Renal cortical epithelial cell (primary cell): ENCODE results near the gene ZDHHC4. TPM values are rescaled to one million over a fixed set of nuclear protein-coding genes. Genes with fewer than 3 reads are reported as not detected.
A peak's percentile ranks its signal among the peaks of the same experiment; 100 is the strongest.

Experiments
- DNase-seq: peaks from one replicate; pipeline ENCODE4 v3.0.0-alpha.2; 2011; ENCODE audit warnings: low read depth
- total RNA-seq: library from RNA; depleted of rRNA; stranded (reverse); fragments of >200 nt; gene quantifications from 2 replicates; pipeline ENCODE4 v1.2.3, GENCODE V29; 2014

Gene ZDHHC4
- total RNA-seq, result 40.3 and 58.8 TPM in 2 replicates

GRCh38 chr7:6577369-6578113, at the start of gene ZDHHC4:
TSS of gene ZDHHC4 (plus strand) at chr7:6577454. CDS start at chr7:6580562, 3,108 bp downstream.
- DNase-seq, result peak; percentile 71

- DNase-seq, result no peak
These were observed 48.7 kb upstream of the ZDHHC4 start for GRCh38 chr7:6528401-6529130.

DNA sequence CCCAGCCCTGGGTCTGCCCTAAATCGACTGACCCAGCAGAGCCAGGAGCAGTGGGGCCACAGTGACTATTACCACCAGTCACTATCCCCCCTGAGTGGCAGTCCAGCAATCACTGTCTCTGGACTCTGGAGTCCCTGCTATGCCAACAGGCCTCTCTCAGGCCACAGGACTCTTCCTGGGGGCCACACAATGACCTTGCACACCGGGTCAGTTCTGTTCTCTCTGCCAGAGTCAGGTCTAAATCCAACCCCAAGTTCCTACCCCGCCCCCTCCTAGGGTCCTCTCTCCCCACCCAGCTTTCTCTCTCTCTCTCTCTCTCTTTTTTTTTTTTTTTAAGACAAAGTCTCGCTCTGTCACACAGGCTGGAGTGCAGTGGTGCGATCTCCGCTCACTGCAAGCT, 47.6 kb upstream of the ZDHHC4 start:
- no peak for DNase-seq

GRCh38 chr7:6530626-6531491, 46.4 kb upstream of the ZDHHC4 start:
- DNase-seq, result no peak

GRCh38 chr7:6531492-6532279, 45.6 kb upstream of the ZDHHC4 start:
- no peak for DNase-seq

- no peak for DNase-seq
These were observed 44.7 kb upstream of the ZDHHC4 start for GRCh38 chr7:6532516-6532915.

GRCh38 chr7:6533893-6534495, 43.3 kb upstream of the ZDHHC4 start:
- no peak for DNase-seq

- no peak for DNase-seq
These were observed 40.7 kb upstream of the ZDHHC4 start for GRCh38 chr7:6536262-6537260.

GRCh38 chr7:6542368-6542767, 34.9 kb upstream of the ZDHHC4 start:
- DNase-seq, result no peak

DNA sequence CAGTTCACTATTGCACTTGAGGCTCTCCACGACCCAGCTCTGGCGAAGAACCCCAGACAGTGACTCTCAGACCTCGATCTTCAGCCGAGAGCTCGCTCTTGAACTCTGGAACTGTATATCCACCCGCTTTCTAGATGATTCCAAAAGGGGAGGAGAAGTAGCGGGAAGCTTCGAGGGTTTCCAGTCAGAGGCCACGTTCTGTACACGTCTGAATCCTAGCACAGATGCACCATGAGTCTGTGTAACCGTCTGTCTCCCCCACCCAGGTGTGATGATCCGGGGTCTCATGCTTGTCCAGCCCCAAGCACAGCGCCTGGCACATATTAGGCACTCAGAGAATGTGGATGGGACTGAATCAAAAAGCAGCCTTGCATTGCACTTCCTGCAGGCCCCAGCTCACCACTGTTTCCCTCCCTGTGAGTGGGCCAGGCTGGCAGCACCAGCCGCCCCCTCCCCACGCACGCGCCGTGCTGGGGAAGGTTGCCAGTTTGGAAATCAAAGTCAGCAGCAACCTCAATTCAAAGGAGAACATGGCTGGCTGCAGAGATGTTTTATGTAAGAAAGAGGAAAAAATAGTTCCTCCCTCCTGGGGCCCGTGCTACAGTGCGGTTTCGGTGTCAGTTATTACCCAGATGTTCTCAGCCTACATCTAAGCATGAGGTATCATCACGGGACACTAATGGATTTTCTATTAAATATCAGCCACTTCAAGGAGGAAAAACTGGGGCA, 31.7 kb upstream of the ZDHHC4 start:
- DNase-seq, result no peak

DNA sequence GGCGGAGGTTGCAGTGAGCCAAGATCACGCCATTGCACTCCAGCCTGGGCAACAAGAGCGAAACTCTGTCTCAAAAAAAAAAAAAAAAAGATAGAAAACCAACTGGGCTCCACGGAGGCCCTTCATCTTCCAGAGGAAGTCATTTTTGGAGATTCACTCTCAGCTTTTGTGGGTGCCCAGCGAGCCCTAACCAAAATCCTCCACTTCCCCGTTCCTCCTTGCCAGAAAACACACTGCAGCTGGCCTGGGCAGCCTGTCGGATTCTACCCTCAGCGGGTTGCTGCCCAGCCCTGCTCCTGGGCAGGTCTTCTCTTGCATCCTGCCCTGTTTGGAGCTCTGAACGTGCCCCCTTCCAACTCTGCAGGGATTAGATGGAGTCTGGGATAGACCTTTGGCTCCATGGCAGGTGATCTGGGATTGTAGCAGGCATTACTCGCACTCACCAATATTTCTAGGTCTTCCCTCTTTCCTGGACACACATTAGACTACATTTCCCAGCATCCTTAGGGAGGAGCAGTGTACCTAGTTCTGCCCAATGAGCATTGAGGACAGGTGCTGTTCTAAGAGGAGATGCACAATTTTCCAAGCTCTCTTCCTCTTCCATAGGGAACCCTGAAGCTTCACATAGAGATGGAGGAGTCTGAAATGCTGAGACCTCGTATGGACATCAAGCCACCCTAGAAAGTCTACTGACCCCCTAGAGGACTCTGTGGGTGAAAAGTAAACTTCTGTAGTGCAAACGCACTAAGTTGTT, 30.6 kb upstream of the ZDHHC4 start:
- no peak for DNase-seq

DNA sequence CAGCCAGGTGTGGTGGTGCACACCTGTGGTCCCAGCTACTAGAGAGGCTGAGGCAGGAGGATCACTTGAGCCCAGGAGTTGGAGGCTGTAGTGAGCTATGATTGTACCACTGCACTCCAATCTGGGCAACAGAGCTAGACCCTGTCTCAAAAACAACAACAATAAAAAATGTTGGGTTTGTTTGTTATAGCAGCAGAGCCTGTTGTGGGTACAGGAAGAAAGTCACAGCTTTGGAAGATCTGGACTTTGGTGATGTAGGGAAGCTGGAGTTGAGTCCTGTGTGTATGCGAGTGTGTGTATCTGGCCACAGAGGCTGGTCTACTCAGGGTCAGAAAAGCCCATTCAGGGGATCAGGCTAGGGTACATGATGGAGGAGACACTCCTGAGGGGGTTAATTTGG, 29.9 kb upstream of the ZDHHC4 start:
- DNase-seq, result no peak

- no peak for DNase-seq
These were observed 26.2 kb upstream of the ZDHHC4 start, which contains the start of gene GRID2IP for GRCh38 chr7:6551016-6551511. TSS of gene GRID2IP (minus strand) at chr7:6551461. CDS start at chr7:6551436, 25 bp downstream.

DNA sequence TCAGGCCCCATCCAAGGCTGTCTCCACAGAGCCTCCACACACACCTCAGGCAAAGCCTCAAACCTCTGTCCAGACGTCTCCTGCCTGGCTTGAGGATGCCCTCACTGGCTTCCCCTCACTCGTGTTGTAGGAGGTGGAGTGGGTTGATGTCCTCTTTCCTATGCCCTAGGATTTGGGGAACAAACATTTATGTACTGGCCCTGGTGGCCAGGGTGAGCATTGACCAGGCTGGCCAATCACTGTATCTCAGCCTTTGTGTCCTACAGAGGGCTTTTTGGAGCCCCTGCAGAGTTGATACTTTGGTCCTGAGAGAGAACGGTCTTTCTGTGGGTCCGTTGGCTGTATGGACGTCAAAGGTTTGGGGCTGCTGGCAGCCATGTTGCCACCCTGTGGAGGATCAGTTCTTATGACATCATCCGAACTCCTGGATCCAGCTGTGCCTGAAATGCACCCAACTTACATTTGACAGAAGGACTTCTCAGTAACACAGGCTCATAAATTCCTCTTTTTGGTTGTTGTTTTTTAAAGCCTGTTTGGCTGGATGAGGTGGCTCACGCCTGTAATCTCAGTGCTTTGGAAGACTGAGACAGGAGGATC, 23.7 kb upstream of the ZDHHC4 start:
- no peak for DNase-seq

DNA sequence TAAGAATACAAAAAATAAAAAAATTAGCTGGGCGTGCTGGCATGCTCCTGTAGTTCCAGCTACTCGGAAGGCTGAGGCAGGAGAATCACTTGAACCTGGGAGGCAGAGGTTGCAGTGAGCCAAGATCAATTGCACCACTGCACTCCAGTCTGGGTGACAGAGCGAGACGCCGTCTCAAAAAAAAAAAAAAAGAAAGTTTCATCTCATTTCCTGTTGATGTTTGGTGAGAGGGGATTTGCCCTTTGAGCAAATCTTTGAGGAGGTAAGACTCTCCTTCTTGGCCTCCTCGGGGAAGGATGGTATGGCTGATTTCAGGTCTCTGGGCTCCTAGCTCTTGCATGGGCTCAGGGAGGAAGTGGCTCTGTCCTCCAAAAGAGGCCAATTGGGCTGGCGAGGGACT, 22.4 kb upstream of the ZDHHC4 start:
- DNase-seq, result no peak

- DNase-seq, result no peak
These were observed 21.1 kb upstream of the ZDHHC4 start for GRCh38 chr7:6556196-6556595.

GRCh38 chr7:6558837-6559236, 18.4 kb upstream of the ZDHHC4 start:
- DNase-seq, result peak; percentile 25

- DNase-seq, result no peak
These were observed 17.4 kb upstream of the ZDHHC4 start for GRCh38 chr7:6559896-6560295.
